WI38 (cell line): ENCODE results near the gene SPI1.

Source experiments
- H3K4me3 ChIP-seq: 2 replicates; pipeline ENCODE4 v1.5.1; 2011; ENCODE audit warnings: low read depth, mild to moderate bottlenecking, control low read depth, low read length
- TF ChIP-seq, protein P1 (sequence below): IDR thresholded peaks from 2 replicates; pipeline ENCODE4 v1.5.1; 2012; ENCODE audit warnings: low read depth, mild to moderate bottlenecking, control low read depth, low read length

Gene SPI1

DNA sequence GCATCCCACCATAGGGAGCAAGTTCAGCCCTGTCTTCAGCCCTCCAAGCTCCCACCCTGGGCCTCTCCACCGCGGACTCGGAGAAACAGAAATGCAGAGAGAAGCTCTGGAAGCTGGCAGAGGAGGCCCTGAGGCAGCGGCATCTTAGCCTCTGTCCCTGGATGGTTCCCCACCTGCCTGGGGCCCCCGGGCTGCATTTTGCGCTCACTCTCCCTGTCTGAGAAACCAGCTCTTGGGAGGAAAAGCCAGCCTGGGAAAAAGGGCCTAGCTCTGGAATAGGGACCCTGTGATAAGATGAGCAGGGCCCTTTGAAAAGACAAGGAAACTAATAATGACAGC, 12.0 kb upstream of the SPI1 start:
- TF ChIP-seq, protein P1, sequence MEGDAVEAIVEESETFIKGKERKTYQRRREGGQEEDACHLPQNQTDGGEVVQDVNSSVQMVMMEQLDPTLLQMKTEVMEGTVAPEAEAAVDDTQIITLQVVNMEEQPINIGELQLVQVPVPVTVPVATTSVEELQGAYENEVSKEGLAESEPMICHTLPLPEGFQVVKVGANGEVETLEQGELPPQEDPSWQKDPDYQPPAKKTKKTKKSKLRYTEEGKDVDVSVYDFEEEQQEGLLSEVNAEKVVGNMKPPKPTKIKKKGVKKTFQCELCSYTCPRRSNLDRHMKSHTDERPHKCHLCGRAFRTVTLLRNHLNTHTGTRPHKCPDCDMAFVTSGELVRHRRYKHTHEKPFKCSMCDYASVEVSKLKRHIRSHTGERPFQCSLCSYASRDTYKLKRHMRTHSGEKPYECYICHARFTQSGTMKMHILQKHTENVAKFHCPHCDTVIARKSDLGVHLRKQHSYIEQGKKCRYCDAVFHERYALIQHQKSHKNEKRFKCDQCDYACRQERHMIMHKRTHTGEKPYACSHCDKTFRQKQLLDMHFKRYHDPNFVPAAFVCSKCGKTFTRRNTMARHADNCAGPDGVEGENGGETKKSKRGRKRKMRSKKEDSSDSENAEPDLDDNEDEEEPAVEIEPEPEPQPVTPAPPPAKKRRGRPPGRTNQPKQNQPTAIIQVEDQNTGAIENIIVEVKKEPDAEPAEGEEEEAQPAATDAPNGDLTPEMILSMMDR: no peak
- H3K4me3 ChIP-seq: no peak overlapping the region

DNA sequence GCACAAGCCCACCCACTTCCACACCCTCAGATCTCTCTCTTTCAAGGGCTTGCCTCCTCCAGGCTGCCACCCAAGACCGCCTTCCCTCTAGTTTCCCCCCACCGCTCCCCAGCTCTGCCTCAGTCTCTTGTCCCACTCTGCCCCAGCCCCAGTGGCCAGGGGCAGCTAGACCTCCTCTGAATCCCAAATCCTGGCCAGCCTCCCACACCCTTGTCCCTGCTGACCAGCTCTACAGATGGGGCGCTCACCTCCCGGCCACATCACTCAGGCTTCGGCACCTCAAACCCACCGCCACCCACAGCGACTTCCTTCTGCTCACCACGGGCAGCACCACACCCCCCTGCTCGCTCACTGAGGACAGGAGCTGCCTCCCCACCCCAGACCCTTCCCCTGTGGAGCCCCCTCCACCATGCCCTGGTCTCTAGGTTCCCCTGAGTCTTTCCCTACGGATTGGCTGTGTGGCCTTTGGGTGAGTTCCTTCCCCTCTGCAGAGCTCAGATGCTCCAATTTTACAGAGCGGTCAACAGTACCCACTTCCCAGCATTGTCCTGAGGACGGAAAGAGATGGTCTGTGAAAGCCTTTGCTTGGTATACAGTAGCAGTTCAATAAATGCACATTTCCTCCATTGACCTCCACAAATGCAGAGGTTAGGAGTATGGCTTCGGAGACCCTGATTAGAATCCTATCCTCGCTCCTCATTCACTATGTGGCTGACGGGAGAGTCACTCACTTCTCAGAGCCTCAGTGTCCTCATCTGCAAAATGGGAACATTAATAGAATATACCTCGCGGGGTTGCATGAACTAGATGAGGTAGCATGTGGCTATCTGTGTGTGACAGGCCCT, 11.5 kb upstream of the SPI1 start:
- no peak overlapping the region for H3K4me3 ChIP-seq
- TF ChIP-seq, protein P1: no peak

DNA sequence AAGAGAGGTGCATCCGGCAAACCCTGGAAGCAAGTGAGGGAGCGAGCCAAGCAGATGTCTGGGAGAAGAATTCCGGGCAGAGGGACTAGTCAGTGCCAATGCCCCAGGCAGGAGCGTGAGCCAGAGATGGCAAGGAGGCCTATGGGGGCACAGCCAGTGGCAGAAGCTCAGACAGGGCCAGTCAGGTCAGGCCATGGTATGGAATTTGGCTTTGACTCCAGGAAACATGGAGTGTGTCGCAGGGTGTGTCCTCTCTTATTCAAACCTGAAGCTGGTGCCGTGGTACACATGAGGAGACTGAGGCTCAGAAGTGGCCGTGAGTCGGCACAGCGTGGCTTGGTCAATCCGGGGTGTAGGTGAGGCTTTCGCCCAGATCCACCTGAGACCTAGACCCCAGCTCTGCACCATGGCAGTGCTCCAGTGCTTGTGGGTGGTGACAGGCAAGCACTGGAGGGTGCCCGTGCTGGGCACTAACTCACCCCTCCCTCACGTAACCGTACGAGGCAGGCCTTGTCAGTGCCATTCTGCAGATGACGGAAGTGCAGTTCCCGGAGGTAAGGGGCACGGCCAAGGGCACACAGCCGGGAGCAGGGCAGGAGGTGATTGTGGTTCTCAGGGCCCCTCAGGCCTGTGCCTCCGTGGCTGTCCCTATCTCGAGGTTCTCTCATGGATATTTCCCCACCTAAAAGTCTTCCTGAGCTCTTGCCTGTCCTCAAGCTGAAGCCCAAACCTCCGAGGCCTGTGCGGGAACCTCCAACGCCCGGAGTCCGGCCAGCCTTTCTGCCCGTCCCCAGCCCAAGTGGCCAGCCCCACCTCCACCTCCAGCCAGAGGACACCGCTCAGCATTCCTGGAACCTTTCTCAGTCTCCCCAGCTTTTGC, 10.6 kb upstream of the SPI1 start:
- H3K4me3 ChIP-seq: no peak overlapping the region
- TF ChIP-seq, protein P1: no peak

DNA sequence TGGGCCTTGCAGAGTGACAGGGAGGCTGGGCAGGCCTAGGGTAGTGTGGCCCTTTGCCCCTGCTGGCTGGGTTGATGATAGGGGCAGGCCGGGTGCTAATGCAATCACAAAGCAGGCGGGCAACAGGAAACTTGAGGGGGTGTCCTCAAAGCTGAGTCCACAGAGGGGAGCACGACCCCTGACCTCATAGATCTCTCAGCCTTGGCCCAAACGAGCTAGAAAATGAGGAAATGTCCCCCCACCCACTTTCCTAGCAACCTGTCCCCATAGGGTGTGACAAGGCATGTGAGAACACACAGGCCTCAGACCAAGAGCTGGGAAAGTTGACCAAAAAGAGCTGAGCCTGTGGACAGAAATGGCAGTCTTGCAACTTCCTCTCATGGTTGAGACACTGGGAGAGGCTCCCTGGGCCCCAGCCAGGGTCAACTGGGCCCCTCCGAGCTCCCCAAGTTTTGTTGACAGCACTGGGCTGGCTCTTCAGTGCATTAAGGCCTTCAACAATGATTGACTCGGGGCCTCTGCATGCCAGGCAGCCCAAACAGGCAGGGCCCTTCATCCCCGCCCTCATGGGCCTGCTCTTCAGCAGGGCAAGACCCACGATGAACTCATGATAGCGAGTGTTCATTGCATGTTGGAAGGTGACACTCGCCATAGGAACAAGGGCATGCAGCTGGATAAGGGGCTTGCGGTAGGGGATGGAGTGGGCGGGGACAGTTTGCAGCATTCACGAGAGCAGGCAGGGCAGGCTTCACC, 9.8 kb upstream of the SPI1 start:
- TF ChIP-seq, protein P1: no peak

DNA sequence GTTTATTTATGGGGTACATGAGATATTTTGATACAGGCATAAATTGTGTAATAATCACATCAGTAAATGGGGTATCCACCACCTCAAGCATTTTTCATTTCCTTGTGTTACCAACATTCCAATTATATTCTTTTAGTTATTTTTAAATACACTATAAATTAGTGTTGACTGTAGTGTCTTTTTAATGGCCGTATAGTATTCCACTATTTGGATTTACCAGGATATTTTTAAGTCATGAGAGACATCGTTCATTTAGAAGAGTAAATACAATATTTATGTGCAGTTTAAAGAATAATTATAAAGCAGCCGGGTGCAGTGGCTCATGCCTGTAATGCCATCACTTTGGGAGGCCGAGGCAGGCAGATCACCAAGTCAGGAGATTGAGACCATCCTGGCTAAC, 6.2 kb upstream of the SPI1 start:
- TF ChIP-seq, protein P1: no peak
- no peak overlapping the region for H3K4me3 ChIP-seq

More for the DNA sequence above, 9.8 kb upstream of the SPI1 start:
- H3K4me3 ChIP-seq: no peak overlapping the region

DNA sequence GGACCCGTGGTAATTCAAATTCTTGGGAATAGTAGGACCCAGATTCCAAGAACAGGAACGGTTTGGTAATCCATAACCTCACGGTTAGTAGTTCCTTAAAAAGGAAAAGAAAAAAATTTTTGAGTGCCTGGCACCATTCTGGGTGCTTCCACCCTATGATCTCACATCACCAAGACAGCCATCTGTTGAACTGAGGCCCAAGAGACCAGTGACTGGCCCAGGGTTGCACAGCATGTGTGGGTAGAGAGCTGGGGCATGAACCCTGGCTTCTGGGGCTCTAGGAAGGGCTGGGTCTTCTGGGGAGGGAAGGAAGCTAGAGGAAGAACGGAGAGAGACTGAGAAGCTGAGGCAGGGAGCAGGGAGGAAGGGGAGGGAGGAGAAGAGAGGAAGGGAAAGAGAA, 4.7 kb upstream of the SPI1 start:
- TF ChIP-seq, protein P1: no peak
- no peak overlapping the region for H3K4me3 ChIP-seq
